B cell (primary cell): ENCODE data around the gene AKT1.

ENCODE experiments used
- CTCF ChIP-seq: fragments of 200-600 bp; IDR thresholded peaks from one replicate; pipeline ENCODE4 v1.8.0; 2022; ENCODE audit warnings: antibody characterized with exemption, mild to moderate bottlenecking
- EZH2 ChIP-seq: IDR thresholded peaks from 2 replicates; pipeline ENCODE4 v1.6.1; 2012; ENCODE audit warnings: borderline replicate concordance, low read depth, mild to moderate bottlenecking, moderate library complexity, low read length; ENCODE audit not compliant: insufficient read depth, poor library complexity, severe bottlenecking

DNA sequence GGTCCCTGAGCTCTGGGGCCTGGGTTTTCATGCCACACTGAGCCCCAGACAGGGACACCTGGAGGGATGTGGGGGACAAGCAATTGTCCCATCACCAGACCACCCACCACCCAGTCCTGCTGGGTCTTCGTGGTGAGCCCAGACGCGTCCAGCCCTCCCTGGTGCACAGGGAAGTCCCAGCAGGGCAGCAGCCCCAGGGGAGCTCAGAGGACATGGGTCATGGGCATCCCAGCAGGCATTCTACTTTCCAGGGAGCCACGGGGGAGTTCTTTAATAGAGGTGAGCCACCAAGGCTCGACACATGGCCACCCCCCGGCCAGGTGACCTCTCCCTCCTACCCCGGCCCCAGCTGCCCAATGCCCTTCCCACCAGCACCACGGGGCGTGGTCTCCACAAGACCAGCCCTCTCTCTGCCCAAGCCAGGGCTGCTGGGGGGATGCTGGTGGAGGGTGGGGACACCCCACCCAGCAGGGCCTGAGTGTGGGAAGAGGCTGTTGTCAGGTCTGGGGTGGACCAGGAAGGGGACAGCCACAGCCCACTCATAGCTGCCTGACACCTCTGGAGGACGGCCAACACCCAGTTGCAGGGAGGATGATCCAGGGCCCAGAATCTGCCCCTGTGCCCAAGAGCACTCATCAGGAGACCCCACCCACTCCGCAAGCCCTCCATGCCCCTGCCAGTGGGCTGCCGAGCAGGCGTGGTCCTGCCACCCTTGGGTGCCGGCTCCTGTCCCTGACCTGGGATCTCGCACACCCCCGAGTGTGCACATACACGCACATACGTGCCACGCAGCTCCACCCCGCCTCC, 14.1 kb downstream of the AKT1 start:
- TF ChIP-seq CTCF = no peak
- no peak for TF ChIP-seq EZH2
